Islet precursor cell (in vitro differentiated cells): ENCODE results near the gene PXDN.
A peak's percentile ranks its signal among the peaks of the same experiment; 100 is the strongest.

Source experiments
- DNase-seq: peaks from one replicate; pipeline ENCODE4 v3.0.0-alpha.2; 2018

Gene PXDN

GRCh38 chr2:1607971-1608688, 136.2 kb downstream of the PXDN start:
- no peak for DNase-seq

- DNase-seq, result no peak
These were observed 136.9 kb downstream of the PXDN start for GRCh38 chr2:1607236-1607920.

- DNase-seq, result no peak
These were observed 137.7 kb downstream of the PXDN start for GRCh38 chr2:1606421-1607235.

- no peak for DNase-seq
These were observed 138.3 kb downstream of the PXDN start for GRCh38 chr2:1606046-1606400.

- peak; percentile 95 for DNase-seq
These were observed 138.9 kb downstream of the PXDN start for GRCh38 chr2:1605102-1606045.

- DNase-seq, result no peak
These were observed 140.8 kb downstream of the PXDN start for GRCh38 chr2:1603521-1603920.

- no peak for DNase-seq
These were observed 141.3 kb downstream of the PXDN start for GRCh38 chr2:1603059-1603458.

- no peak for DNase-seq
These were observed 141.9 kb downstream of the PXDN start for GRCh38 chr2:1602278-1603010.

GRCh38 chr2:1601471-1602277, 142.6 kb downstream of the PXDN start:
- peak; percentile 54 for DNase-seq

- DNase-seq, result no peak
These were observed 143.3 kb downstream of the PXDN start for GRCh38 chr2:1601067-1601412.

- peak; percentile 56 for DNase-seq
These were observed 143.9 kb downstream of the PXDN start for GRCh38 chr2:1600191-1601066.

GRCh38 chr2:1599301-1600085, 144.8 kb downstream of the PXDN start:
- peak; percentile 37 for DNase-seq

GRCh38 chr2:1598800-1599199, 145.5 kb downstream of the PXDN start:
- peak; percentile 37 for DNase-seq

GRCh38 chr2:1598041-1598710, 146.1 kb downstream of the PXDN start:
- DNase-seq, result peak; percentile 37

- DNase-seq, result no peak
These were observed 149.0 kb downstream of the PXDN start for GRCh38 chr2:1595274-1595673.

GRCh38 chr2:1594373-1595171, 149.7 kb downstream of the PXDN start:
- DNase-seq, result peak; percentile 92

- DNase-seq, result no peak
These were observed 150.3 kb downstream of the PXDN start for GRCh38 chr2:1594123-1594372.
